Activated effector memory CD4-positive, alpha-beta T cell treated with anti-CD3 and anti-CD28 coated beads, Interleukin-2, amount 50 U/mL, for 16 hours (primary cell): ENCODE measurements around the gene CDC14C.

ENCODE experiments used
- DNase-seq: peaks from one replicate; pipeline ENCODE4 v3.0.0-alpha.2; 2020

CDC14C gene

DNA sequence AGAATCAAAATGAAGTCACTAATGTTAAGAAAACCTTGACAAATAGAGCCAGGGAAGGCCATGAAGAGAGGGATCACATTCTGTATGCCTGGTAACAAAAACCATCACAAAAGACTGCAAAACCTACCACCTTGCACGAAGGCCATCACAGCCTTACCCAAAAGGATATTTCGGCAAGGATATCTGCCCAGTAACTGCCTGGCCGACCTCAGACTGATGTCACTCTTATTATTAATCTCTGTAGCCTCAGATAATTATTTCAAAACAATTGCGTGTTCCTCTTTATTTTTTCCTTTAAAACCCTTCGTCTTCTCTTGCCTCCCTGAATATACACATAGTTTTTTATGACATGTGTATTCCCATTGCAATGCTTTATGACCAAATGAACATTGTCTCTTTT, 52.5 kb downstream of the CDC14C start:
- DNase-seq: no peak
